PFSK-1 (cell line): ENCODE measurements around the gene SLC39A7.

Experiments
- POLR2AphosphoS5 ChIP-seq: IDR thresholded peaks from 2 replicates; pipeline ENCODE4 v1.6.1; 2012; ENCODE audit warnings: low read depth, mild to moderate bottlenecking, control low read depth, low read length, moderate library complexity
- SIN3A ChIP-seq: IDR thresholded peaks from 2 replicates; pipeline ENCODE4 v1.6.1; 2012; ENCODE audit warnings: mild to moderate bottlenecking, low read length, moderate library complexity, borderline replicate concordance; ENCODE audit not compliant: insufficient read depth
- TAF1 ChIP-seq: IDR thresholded peaks from 2 replicates; pipeline ENCODE4 v1.6.1; 2012; ENCODE audit warnings: low read length, control low read depth, borderline replicate concordance; ENCODE audit not compliant: insufficient read depth
- TF ChIP-seq, protein P1 (sequence below), 2 experiments: IDR thresholded peaks; 2 replicates each; pipeline versions ENCODE4 v1.6.1 to v1.8.0; 2011 to 2012; ENCODE audit warnings: low read depth in 2 of 2, low read length in 2 of 2, control low read depth in 1 of 2, inconsistent platforms in 1 of 2, mild to moderate bottlenecking in 1 of 2, moderate library complexity in 1 of 2; ENCODE audit not compliant: insufficient read depth in 1 of 2

DNA sequence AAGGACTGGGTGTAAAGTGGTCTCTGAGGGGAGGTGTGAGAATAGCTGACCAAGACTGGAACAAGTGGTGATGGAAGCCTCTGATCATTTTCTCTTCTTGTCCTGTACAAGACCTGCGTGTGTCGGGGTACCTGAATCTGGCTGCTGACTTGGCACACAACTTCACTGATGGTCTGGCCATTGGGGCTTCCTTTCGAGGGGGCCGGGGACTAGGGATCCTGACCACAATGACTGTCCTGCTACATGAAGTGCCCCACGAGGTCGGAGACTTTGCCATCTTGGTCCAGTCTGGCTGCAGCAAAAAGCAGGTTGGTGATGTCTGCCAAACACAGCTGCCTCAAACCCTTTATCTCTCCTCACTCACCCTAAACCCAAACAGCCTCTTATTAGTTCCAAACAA is 2.1 kb downstream of the SLC39A7 start:
- TF ChIP-seq, protein P1, sequence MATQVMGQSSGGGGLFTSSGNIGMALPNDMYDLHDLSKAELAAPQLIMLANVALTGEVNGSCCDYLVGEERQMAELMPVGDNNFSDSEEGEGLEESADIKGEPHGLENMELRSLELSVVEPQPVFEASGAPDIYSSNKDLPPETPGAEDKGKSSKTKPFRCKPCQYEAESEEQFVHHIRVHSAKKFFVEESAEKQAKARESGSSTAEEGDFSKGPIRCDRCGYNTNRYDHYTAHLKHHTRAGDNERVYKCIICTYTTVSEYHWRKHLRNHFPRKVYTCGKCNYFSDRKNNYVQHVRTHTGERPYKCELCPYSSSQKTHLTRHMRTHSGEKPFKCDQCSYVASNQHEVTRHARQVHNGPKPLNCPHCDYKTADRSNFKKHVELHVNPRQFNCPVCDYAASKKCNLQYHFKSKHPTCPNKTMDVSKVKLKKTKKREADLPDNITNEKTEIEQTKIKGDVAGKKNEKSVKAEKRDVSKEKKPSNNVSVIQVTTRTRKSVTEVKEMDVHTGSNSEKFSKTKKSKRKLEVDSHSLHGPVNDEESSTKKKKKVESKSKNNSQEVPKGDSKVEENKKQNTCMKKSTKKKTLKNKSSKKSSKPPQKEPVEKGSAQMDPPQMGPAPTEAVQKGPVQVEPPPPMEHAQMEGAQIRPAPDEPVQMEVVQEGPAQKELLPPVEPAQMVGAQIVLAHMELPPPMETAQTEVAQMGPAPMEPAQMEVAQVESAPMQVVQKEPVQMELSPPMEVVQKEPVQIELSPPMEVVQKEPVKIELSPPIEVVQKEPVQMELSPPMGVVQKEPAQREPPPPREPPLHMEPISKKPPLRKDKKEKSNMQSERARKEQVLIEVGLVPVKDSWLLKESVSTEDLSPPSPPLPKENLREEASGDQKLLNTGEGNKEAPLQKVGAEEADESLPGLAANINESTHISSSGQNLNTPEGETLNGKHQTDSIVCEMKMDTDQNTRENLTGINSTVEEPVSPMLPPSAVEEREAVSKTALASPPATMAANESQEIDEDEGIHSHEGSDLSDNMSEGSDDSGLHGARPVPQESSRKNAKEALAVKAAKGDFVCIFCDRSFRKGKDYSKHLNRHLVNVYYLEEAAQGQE (IDR thresholded peaks at IDR 0.05; ENCODE audit: insufficient read depth in 1 of 2, low read depth in 2 of 2, low read length in 2 of 2), result no peak
- TF ChIP-seq TAF1 (no peak), POLR2AphosphoS5 (no peak), SIN3A (no peak)
